OCI-LY3 (cell line): ENCODE measurements around the gene MTERF1.

Experiments used
- EZH2phosphoT487 ChIP-seq: fragments of 200-600 bp; shearing (Covaris generic); IDR thresholded peaks from 2 replicates; pipeline ENCODE4 v1.6.1; 2018; ENCODE audit warnings: antibody characterized with exemption, mixed run types, low read depth
- TF ChIP-seq, protein P1 (sequence below): fragments of 200-600, 300-600 bp; sonication (generic); IDR thresholded peaks from 2 replicates; pipeline ENCODE4 v1.5.1; 2014; ENCODE audit warnings: antibody characterized with exemption, low read length, low read depth

DNA sequence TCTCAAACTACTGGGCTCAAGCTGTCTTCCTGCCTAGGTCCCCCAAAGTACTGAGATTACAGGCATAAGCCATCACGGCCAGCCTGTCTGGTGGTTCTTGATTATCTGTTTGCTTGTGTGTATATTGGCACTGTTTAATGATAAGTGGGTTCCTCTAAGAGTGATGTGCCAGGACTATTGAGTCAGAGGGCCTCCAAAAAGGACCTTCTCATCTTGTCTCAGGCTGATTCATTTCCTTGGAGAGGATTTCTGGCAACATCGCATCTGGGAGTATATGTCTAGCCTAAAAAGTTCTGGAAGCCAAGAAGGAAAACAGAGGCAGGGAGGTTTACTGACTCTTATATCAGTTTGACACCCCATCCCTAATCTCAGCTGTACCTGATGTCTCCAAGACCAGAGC is 33.1 kb upstream of the MTERF1 start:
- TF ChIP-seq, protein P1, sequence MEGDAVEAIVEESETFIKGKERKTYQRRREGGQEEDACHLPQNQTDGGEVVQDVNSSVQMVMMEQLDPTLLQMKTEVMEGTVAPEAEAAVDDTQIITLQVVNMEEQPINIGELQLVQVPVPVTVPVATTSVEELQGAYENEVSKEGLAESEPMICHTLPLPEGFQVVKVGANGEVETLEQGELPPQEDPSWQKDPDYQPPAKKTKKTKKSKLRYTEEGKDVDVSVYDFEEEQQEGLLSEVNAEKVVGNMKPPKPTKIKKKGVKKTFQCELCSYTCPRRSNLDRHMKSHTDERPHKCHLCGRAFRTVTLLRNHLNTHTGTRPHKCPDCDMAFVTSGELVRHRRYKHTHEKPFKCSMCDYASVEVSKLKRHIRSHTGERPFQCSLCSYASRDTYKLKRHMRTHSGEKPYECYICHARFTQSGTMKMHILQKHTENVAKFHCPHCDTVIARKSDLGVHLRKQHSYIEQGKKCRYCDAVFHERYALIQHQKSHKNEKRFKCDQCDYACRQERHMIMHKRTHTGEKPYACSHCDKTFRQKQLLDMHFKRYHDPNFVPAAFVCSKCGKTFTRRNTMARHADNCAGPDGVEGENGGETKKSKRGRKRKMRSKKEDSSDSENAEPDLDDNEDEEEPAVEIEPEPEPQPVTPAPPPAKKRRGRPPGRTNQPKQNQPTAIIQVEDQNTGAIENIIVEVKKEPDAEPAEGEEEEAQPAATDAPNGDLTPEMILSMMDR: no peak
- TF ChIP-seq EZH2phosphoT487: no peak
